Activated T-helper 1 cell treated with anti-CD3 and anti-CD28 coated beads, Interleukin-2, amount 50 U/mL, for 16 hours (primary cell): ENCODE results near the gene IL12RB2.
A peak's percentile ranks its signal among the peaks of the same experiment; 100 is the strongest.
"Not testable (repeated sequence)": the region's sequence is repeated elsewhere in the genome, so short reads cannot be mapped to it uniquely, and the experiment has no call there.

Experiments used
- DNase-seq, 2 donors: peaks; one replicate each; pipeline ENCODE4 v3.0.0-alpha.2; 2020; ENCODE audit warnings: low read depth in 1 of 2, low spot score in 1 of 2

IL12RB2 gene

DNA sequence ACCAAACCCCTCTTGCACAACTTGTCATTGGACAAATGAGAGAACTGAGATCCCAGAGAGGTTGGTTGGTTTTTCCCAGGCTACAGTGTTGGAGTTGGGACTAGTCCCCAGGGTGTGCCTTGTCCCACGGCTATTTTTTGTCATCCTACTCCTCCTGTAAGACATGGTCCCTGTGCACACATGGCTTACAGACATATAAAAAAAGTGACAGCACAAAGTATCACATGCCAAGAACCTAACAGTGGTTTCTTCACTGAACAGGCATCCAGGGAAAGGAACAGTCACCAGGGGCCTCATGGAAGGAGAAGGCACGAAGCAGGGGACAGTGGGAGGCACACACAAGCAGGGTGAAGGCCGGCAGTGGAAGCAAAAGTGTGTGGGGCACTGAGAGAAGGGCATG lies 86.1 kb downstream of the IL12RB2 start:
- no peak for DNase-seq

DNA sequence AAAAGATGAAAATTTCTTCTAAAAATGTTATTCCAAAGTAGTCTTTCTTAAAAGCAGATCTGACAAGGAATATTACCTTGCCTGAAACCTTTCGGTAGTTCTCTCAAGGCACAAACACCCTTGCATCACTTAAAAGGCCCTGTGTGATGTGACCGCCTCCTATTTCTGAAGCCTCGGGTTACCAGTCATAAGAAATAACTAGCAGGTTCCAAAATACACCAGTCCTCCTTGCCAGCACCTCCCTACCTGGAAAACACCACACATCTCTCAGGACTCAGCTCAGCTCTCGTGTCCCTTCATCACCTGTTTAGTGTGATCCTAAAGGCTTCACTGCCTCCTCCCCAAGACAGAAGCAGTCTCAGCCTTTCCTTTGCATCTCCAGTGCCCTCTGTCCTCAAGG lies 86.9 kb downstream of the IL12RB2 start:
- no peak for DNase-seq

DNA sequence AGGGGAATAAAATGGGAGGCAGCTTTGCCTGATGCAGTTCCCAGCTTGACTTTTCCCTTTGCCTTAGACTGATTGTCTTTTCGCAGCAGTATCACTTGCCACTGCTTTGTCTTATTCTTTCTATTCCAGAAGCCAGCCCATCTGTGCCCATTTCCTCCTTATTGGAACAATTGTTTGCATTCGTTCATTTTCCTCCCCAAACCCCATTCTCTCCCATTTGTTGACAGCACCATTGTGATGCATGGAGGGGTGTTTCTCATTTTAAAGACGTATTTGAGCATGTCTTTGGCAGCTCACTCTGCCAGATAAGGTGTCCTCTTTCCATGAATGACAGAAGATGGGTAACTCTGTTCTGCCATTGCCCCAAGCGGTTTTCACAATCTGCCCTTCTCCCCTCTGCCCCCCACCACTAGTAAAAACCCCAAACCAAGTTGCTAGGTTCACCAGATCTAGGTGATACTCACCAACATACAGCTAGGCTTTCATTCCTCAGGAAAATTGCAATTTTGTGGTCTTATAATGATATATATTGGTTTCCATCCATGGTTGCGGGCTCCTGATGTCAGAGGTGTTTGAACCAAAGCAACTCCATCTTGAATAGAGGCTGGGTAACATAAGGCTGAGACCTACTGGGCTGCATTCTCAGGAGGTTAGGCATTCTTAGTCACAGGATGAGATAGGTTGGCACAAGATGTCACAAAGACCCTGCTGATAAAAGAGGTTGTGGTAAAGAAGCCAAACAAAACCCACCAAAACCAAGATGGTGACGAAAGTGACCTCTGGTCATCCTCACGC lies 91.7 kb downstream of the IL12RB2 start:
- DNase-seq: no peak

DNA sequence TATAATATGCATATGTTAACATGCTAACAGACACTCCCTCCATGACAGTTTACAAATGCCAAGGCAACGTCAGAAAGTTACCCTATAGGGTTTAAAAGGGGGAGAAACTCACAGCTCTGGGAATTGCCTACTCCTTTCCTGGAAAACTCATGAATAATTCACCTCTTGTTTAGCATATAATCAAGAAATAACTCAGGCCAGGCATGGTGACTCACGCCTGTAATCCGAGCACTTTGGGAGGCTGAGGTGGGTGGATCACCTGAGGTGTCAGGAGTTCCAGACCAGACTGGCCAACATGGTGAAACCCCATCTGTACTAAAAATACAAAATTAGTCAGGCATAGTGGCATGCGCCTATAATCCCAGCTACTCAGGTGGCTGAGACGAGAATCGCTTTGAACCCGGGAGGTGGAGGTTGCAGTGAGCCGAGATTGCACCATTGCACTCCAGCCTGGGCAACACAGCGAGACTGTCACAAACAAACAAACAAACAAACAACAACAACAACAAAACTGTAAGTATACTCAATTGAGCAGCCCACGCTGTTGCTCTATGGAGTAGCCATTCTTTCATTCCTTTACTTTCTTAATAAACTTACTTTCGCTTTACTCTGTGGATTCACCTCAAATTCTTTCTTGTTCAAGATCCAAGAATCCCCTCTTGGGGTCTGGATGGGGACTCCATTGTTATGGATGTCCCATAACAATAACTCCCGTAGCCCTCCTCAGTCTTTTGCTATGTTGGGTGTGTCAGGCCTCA lies 92.5 kb downstream of the IL12RB2 start:
- peak in 1 of 2 donors; percentile 17 for DNase-seq

DNA sequence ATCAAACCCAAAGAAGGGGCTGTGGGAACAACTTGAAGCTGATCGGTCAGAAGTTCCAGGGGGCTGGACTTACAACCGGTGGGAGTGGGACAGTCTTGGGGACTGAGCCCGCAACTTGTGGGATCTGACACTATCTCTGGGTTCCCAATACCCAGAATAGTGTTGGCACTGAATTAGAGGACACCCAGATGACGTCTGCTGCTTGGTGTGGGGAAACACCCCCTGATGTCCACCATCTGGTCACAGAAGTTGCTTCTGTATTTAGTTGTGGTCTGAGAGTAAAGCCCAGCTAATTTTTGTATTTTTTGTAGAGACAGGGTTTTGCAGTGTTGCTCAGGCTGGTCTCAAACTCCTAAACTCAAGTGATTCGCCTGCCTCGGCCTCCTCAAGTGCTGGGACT lies 93.8 kb downstream of the IL12RB2 start:
- DNase-seq: no peak

DNA sequence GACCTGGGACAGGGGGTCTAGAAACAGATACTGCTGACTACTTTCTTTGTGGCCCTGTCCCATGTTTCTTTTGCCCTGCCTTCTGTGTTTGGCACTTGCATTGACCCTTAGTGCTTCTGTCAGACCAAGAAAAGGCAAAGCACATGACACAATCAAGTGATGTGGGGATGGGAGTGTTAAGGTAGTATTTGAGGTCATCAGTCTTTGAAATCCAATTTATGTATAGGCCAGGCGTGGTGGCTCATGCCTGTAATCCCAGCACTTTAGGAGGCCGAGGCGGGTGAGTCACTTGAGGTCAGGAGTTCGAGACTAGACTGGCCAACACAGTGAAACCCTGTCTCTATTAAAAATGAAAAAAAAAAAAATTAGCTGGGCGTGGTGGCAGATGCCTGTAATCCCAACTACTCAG lies 96.5 kb downstream of the IL12RB2 start:
- DNase-seq: no peak

DNA sequence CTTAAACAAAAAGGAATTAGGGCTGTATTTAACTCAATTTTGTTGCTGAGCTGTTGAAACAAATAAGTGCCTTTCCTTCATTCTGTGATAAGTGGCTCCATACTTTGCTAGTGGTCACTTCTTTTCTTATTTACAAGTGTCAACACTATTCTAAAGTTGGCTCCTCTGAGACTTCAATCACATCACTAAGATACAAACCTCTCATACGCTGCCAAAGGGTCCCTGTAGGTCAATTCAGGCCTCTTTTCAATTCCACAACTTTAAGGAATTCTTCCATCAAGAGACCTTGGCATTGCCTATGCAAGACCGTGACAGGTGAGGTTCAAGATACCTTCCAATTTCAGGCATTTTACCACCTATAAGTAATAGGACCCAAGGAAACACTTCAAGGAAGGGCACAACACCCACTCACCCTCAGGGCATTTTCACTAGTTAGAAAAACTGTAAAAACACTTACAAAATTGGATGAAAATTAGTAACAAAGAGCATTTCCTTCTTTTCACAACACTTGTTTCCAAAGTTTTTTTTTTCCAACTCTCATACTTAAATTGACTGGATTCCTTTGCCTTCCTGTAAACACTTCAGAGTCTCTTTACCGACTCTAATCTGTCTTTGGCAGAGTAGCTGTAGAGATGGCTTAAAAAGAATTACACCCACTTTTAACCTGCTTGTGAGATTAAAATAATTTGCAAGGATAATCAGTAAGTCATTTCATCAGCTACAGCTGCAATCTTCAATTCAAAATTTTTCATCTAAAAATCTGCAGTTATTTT lies 98.0 kb downstream of the IL12RB2 start:
- DNase-seq: no peak

DNA sequence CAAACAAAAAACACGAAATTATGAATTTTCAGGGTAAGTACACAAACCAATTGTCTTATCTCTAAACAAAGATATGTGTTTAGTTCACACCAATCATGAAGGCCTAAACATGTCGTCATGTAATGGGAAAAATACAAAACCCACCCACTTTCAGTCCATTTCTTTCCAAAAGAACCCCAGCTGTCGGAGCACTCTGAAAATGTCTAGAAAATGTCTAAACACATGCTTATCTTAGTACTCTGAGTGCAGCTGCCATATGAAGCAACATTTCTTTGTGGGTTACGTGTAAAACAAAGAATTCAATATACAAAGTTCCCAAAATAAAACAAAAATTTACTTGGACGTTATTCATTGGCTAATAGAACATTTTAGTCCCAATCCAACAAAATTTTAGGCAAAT lies 99.8 kb downstream of the IL12RB2 start:
- no peak for DNase-seq

DNA sequence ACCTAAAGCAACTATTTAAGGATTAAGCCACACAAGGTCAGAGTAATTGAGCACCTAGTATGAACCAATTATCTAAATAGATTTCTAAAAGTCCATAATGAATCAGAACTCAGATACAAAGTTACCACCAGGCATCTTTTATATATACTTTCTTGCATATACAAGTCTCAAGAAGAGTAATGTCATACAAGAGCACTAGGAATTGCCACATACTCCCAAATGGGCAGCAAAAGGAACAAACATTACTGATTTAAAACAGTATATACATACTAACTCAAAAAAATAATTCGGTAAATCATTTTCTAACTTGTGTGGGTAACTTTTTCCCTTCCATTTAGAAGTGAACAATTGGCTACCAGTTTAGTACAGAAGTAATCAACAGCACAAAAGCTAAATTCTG lies 100.5 kb downstream of the IL12RB2 start:
- no peak for DNase-seq

DNA sequence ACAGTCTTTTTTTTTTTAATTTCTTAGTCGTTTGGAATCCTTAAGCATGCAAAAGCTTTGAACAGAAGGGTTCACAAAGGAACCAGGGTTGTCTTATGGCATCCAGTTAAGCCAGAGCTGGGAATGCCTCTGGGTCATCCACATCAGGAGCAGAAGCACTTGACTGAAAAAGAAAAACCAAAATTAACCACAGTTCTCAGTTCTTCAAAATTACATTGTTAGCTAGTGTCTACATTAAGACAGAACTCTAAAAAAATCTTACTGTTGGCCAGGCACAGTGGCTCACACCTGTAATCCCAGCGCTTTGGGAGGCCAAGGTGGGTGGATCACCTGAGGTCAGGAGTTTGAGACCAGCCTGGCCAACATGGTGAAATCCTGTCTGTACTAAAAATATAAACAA lies 105.4 kb downstream of the IL12RB2 start:
- DNase-seq: not testable (repeated sequence)

DNA sequence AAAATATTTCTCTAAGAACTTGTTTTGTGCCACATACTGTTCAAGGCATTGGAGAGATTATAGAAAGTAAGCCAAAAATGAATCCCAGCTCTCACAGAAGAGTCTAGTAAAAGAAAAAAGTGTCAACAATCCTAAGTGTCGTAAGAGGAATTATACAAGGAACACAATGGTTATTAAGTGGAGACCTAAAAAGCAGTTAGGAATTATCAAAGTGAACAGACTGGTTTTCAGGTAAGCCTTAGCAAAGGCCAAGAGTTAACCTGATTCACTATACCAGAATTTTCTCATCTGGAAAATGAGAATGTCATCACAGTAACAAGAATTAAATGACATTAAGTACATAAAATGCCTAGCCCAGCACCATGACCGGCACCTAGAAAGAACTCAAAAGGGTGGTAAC lies 106.9 kb downstream of the IL12RB2 start:
- DNase-seq: no peak

DNA sequence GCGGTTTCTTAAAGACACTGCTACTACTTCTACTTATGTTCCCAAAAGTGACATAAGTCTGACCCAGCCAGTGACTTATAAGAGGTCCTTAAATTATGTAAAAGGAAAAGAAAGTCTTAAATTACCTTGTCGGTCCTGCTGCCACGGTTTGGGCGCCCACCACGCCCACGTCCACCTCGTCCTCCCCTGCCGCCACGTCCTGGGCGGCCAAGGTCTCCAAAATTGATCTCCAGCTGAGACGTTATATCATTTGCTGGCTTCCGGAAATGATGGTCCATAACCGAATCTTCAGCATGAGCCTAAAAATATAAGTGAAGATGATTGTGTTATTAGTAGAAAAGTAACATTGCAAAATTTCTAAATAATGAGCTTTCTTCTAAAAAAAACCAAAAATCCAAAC lies 107.4 kb downstream of the IL12RB2 start:
- no peak for DNase-seq

DNA sequence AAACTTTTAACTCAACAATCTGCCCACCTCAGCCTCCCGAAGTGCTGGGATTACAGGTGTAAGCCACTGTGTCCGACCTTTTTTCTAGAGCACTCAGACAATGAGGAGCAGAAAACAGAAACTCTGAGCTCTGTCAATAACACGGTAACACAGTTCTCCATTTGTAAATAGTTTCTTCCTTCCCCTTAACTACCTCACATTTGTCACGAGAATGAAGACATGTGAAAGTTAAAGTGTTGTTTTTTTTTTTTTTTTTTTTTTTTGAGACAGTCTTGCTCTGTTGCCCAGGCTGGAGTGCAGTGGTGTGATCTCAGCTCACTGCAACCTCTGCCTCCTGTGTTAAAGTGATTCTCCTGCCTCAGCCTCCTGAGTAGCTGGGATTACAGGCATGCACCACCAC lies 110.1 kb downstream of the IL12RB2 start:
- DNase-seq: not testable (repeated sequence)

DNA sequence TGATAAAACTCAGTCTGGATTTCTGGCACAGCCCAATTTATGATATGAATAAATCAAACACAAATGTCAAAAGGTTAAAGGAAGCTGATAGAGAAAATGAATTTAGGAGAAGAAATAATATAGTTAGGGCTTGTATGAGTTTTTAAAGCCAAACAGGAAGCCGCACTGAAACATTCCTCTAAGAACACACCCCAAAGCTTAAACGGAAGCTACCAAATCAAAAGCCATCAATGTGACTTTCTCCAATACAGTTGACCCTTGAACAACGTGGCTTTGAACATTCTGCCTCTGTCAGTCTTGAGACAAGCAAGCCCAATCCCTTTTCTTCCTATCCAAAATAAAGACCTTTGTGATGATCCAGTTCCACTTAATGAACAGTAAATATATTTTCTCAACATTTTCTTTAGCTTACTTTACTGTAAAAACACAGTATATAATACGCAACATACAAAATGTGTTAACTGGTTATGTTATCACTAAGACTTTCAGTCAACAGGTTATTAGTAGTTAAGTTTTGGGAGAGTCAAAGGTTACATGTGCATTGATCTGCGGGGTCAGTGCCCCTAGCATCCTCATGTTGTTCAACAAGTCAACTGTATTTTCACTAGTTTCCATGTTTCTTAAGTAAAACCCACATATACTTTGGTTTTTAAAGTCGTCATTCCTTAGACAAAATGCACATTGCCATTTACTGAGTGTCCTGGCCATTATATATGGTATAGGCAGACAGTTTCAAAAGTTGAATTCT lies 111.3 kb downstream of the IL12RB2 start:
- DNase-seq: no peak

DNA sequence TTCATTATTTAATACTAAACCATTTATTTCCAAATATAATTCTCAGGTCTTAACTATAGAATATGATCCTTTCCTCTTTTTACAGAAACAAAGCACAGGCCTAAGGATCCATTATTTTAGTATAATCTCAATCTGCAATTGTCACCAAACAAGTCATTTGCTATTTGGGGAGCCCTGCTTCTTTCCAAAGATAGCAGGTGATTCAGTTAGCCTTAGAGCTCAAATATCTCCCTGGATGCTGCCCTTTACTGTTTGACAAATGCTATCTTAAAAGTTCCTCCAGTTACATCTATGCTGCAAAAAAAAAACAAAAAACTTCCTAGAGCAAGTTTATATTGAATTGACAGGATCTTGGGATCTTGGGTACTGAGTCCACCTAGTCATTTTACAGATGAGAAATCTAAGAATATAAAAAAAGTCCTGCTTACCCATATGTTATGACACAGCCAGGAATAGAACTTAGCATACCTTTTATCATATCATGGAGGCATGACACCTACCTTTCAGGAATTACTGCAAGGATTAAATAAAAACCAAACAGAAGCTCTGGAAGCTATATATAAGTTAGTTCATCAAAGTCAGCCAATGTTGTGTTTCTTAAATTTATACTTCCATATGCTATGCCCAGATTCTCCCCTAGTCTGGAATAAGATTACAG lies 113.3 kb downstream of the IL12RB2 start:
- DNase-seq: no peak

DNA sequence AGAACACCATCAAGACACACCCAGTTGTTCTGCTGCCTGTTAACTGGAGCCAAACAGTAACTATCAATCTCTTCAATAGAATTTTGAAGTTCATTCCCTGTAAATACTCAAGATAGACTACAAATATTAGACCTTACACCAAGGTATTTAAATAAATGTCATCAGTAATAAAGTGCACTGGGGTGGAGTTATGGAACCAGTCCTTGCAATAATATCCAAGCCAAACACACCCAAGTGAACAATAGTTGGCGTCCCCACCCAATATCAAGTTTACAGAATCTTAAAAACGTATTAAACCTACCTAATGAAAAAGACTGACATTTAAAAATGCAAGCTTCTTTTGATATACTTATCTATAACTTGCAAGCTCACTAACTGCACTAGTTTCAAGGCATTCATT lies 119.8 kb downstream of the IL12RB2 start:
- no peak for DNase-seq

DNA sequence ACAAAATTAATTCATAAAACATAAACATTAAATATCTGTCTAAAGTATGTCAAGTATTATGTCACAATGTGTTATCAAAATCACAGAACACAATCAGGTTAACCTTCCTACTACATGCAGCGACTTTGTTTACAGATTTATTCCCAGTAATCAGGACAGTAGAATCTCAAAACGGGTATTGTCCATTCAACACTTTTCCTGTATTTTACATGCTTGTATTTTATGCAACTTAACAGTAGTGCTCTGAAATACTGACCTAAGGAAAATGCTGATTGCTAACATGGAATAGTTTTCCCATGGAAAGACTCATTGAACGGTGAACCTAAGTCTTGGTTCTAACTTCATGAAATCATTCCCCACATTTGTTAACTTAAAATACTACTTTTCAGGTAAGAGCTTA lies 120.3 kb downstream of the IL12RB2 start:
- no peak for DNase-seq

DNA sequence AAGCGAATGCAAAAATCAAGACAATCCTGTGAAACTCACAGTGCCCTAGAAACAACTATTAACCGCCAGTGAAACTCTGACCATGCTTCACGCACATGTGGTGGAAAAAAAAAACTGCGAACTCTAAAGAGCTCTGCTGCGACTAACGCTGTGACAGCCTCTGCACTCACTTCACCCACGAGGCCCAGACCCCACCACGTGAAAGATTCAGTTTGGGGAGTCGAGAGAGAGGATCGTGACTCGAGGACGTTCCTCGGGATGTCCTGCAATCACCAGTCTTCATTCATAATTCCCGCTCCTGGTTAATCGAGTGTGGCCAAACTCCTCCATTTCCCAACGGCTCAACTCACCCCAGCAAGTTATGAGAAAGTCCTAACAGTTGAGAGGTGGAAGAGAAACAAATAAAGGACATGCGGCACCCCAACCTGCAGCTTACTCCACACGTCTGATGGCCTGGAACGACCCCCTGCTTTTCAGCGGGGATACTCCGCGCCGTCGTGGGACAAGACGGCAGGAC lies 121.4 kb downstream of the IL12RB2 start:
- peak in 1 of 2 donors; percentile 32 for DNase-seq

DNA sequence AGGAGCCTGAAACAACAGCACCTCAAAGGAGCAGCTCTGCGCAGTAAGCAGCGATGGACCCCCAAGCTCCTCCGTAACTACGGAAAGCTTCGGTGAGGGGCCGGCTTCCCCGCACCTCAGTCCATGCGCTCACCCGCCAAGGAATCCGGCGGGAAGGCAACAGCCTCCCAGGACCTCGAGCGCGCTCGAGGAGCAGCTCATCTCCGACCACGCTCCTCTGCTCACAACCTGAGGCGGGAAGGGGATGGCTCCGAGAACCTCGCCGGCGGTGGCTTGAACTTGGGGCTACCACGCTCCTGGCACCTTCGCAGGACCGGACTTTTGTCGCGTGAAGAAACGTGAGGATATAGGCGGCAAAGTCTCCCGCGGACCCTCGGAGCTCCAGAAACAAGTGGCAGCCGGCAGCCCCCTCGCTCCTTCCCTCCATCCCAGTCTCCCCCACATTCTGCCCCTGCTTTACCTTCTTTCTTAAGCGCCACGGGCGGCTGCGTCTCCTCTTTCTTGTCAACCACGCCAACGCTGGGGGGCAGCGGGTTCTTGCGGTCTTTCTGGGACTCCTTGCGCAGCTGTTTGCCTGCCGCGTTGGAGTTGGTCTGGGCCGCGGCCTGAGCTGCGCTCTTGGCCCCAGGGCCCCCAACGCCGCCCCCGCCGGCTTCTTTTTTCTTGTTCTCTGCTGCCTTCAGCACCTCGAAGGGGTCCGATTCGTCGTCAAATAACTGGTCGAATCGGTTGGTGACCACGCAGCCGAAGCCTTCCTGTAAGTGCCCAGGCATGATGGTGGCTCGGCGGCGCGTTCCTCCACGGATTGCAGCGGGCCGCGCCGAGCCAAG lies 122.1 kb downstream of the IL12RB2 start:
- peak; percentile 12 to 17 for DNase-seq
